ENCODE measurements around the gene KATNB1.

KATNB1 gene

DNA sequence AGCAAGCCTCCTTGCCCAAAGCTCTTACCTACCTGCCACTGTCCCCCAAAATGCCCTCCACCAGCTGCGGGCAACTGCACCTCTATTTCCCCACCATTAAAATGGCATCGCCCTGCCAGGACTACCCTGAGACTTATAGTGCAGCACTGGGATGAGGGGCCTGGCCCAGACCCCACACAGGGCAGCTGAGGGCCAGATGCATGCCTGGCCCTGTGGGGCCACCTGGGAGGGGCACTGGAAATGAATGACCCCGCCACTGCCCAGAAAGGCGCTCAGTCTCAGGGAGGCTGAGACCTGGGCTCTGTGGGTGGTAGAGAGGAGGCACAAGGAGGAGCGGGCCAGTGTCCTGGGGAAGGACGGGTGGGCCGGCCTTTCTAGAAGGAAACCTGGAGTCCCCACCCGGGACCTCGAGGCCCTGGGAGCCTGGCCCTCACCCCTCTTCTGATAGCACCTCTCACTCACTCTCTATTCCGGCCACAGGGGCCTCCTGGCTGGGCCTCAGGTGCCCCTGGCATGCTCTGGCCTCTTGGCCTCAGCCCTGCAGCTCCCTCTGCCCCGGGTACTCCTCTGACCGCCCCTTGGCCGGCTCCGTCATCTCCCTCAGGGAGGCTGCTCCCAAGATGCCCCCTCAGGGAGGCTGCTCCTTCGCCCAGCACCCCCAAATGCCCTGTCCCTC, 26.9 kb downstream of the KATNB1 start:
- ATAC-seq (ENCODE audit: insufficient read depth, low read depth): no peak
- no peak overlapping the region for H3K4me2 ChIP-seq (ENCODE audit: insufficient read depth, low read length)
- H3K36me3 ChIP-seq (ENCODE audit: insufficient read depth, low read length): peaks cover 4% of the 10 kb centered on the region
- no peak overlapping the region for H3K4me3 ChIP-seq (ENCODE audit: low read depth in 1 of 2, low read length in 2 of 2)
- no peaks in the 10 kb centered on the region for H3K79me2 ChIP-seq (ENCODE audit: insufficient read depth, low read length)
- H3K9ac ChIP-seq (ENCODE audit: low read depth, low read length): no peak overlapping the region
- TF ChIP-seq EZH2 (IDR thresholded peaks at IDR 0.05; ENCODE audit: borderline replicate concordance, low read depth, low read length, severe bottlenecking): no peak
- TF ChIP-seq, protein P1, sequence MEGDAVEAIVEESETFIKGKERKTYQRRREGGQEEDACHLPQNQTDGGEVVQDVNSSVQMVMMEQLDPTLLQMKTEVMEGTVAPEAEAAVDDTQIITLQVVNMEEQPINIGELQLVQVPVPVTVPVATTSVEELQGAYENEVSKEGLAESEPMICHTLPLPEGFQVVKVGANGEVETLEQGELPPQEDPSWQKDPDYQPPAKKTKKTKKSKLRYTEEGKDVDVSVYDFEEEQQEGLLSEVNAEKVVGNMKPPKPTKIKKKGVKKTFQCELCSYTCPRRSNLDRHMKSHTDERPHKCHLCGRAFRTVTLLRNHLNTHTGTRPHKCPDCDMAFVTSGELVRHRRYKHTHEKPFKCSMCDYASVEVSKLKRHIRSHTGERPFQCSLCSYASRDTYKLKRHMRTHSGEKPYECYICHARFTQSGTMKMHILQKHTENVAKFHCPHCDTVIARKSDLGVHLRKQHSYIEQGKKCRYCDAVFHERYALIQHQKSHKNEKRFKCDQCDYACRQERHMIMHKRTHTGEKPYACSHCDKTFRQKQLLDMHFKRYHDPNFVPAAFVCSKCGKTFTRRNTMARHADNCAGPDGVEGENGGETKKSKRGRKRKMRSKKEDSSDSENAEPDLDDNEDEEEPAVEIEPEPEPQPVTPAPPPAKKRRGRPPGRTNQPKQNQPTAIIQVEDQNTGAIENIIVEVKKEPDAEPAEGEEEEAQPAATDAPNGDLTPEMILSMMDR (IDR thresholded peaks at IDR 0.05; ENCODE audit: borderline replicate concordance, extremely low read depth, low read length, poor library complexity, severe bottlenecking): no peak
- no peaks in the 10 kb centered on the region for H3K27me3 ChIP-seq (ENCODE audit: insufficient read depth, low read length, poor library complexity)
- H3K9me3 ChIP-seq (ENCODE audit: insufficient read depth, low read length, severe bottlenecking): no peaks in the 10 kb centered on the region
- peaks cover 2% of the 10 kb centered on the region; the same call in 1 of the 2 replicates for H4K20me1 ChIP-seq (ENCODE audit: insufficient read depth, low read length)
- DNase-seq: no peak
- no peak overlapping the region for H2AFZ ChIP-seq (ENCODE audit: low read depth, low read length)
- H3K27ac ChIP-seq (ENCODE audit: low read length): no peak overlapping the region
- no peaks in the 10 kb centered on the region for H3K4me1 ChIP-seq (ENCODE audit: insufficient read depth, low read length)

DNA sequence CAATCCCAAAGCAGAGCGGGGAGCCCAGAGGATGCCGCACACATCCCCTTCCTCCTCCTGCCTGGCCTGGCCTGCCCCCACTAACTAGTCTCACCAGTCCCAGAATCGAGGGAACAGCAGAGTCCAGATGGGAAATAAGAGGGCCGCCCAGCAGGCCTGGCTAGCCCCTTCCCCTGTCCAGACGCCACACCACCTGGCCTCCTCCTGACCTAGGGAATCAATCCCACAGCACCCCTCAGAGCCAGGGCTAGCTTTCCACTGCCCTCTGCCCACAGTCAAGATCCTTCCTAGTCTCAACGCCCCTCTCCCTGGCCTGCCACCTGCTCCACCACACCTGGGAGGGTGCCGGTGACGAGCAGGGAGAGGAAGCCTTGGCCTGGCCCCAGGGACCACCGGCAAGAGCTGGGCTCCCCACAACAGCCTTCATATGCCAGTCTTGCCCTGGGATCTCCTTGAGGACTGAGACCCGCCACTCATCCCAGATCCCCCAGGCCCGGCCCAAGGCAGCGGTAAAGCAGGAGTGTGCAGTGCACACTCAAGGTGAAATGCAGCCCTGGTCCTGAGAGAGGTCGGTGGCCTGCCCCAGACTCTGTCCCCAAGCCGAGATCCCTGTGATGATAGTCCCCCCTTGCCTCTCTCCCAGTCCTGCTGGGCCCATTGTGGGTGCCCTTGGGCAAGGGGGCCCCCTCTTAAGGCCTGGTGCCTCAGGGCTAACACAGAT, 27.9 kb downstream of the KATNB1 start:
- DNase-seq (no peak), ATAC-seq (ENCODE audit: insufficient read depth, low read depth) (no peak)
- Histone ChIP-seq H3K4me2 (ENCODE audit: insufficient read depth, low read length) (no peak overlapping the region), H3K79me2 (ENCODE audit: insufficient read depth, low read length) (no peaks in the 10 kb centered on the region), H3K27ac (ENCODE audit: low read length) (no peak overlapping the region), H2AFZ (ENCODE audit: low read depth, low read length) (no peak overlapping the region), H3K4me1 (ENCODE audit: insufficient read depth, low read length) (no peaks in the 10 kb centered on the region), H3K9ac (ENCODE audit: low read depth, low read length) (no peak overlapping the region), H3K4me3 (ENCODE audit: low read depth in 1 of 2, low read length in 2 of 2) (no peak overlapping the region), H3K27me3 (ENCODE audit: insufficient read depth, low read length, poor library complexity) (no peaks in the 10 kb centered on the region), H3K9me3 (ENCODE audit: insufficient read depth, low read length, severe bottlenecking) (no peaks in the 10 kb centered on the region), H4K20me1 (ENCODE audit: insufficient read depth, low read length) (no peaks in the 10 kb centered on the region; the same call in 1 of the 2 replicates), H3K36me3 (ENCODE audit: insufficient read depth, low read length) (no peaks in the 10 kb centered on the region)
- TF ChIP-seq EZH2 (IDR thresholded peaks at IDR 0.05; ENCODE audit: borderline replicate concordance, low read depth, low read length, severe bottlenecking): no peak
- TF ChIP-seq, protein P1 (IDR thresholded peaks at IDR 0.05; ENCODE audit: borderline replicate concordance, extremely low read depth, low read length, poor library complexity, severe bottlenecking): no peak

DNA sequence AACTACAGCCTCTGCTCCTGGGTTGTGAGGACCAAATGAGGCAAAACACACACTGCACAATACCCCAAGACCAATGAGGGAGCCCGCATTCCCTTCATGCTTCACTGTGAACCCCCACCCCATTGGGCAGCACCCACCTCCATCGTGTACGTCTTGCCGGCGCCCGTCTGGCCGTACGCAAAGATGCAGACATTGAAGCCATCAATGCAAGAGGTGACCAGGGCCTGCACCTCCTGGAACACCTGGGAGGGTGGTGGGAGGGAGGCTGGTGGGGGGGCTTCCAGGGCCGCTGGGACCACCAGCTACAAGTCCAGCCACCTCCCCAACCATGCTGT, 28.4 kb downstream of the KATNB1 start:
- H3K9me3 ChIP-seq (ENCODE audit: insufficient read depth, low read length, severe bottlenecking): no peaks in the 10 kb centered on the region
- ATAC-seq (ENCODE audit: insufficient read depth, low read depth) (no peak), DNase-seq (no peak)
- no peak overlapping the region for H3K4me2 ChIP-seq (ENCODE audit: insufficient read depth, low read length)
- H3K36me3 ChIP-seq (ENCODE audit: insufficient read depth, low read length): no peaks in the 10 kb centered on the region
- H3K4me3 ChIP-seq (ENCODE audit: low read depth in 1 of 2, low read length in 2 of 2): no peak overlapping the region
- no peaks in the 10 kb centered on the region for H3K79me2 ChIP-seq (ENCODE audit: insufficient read depth, low read length)
- H3K9ac ChIP-seq (ENCODE audit: low read depth, low read length): no peak overlapping the region
- no peaks in the 10 kb centered on the region for H3K4me1 ChIP-seq (ENCODE audit: insufficient read depth, low read length)
- H4K20me1 ChIP-seq (ENCODE audit: insufficient read depth, low read length): no peaks in the 10 kb centered on the region; the same call in 1 of the 2 replicates
- H3K27me3 ChIP-seq (ENCODE audit: insufficient read depth, low read length, poor library complexity): no peaks in the 10 kb centered on the region
- TF ChIP-seq, protein P1 (IDR thresholded peaks at IDR 0.05; ENCODE audit: borderline replicate concordance, extremely low read depth, low read length, poor library complexity, severe bottlenecking): no peak
- TF ChIP-seq EZH2 (IDR thresholded peaks at IDR 0.05; ENCODE audit: borderline replicate concordance, low read depth, low read length, severe bottlenecking): no peak
- no peak overlapping the region for H2AFZ ChIP-seq (ENCODE audit: low read depth, low read length)
- no peak overlapping the region for H3K27ac ChIP-seq (ENCODE audit: low read length)

All from DND-41 (cell line).